GM12891 (cell line): ENCODE data around the gene KCNAB2.

ENCODE experiments used
- PAX5 ChIP-seq: IDR thresholded peaks from 2 replicates; pipeline ENCODE4 v1.6.1; 2011; ENCODE audit warnings: low read length, moderate library complexity, mild to moderate bottlenecking; ENCODE audit not compliant: insufficient read depth, severe bottlenecking
- POLR2A ChIP-seq: IDR thresholded peaks from 2 replicates; pipeline ENCODE4 v1.6.1; 2011; ENCODE audit warnings: low read depth, low read length, control low read depth
- POLR2AphosphoS5 ChIP-seq: IDR thresholded peaks from 2 replicates; pipeline ENCODE4 v1.6.1; 2011; ENCODE audit warnings: low read depth, low read length, control low read depth
- POU2F2 ChIP-seq: IDR thresholded peaks from 2 replicates; pipeline ENCODE4 v1.6.1; 2011; ENCODE audit warnings: low read depth, mild to moderate bottlenecking, control low read depth, low read length, moderate library complexity
- SPI1 ChIP-seq: IDR thresholded peaks from 2 replicates; pipeline ENCODE4 v1.6.1; 2011; ENCODE audit warnings: low read depth, low read length, control low read depth
- TAF1 ChIP-seq: IDR thresholded peaks from 2 replicates; pipeline ENCODE4 v1.6.1; 2011; ENCODE audit warnings: low read depth, low read length, control low read depth

- TF ChIP-seq POLR2A (no peak), TAF1 (no peak), POU2F2 (no peak), POLR2AphosphoS5 (no peak), SPI1 (no peak), PAX5 (no peak)
Measured at GRCh38 chr1:6065093-6065858, 19.6 kb downstream of the KCNAB2 start.
